Measurements from ENCODE around the gene RNH1. TPM values are rescaled to one million over a fixed set of nuclear protein-coding genes. Genes with fewer than 3 reads are reported as not detected.
"Not testable (repeated sequence)": the region's sequence is repeated elsewhere in the genome, so short reads cannot be mapped to it uniquely, and the experiment has no call there.

The RNH1 gene
- polyA plus RNA-seq, 1 experiment: 260 TPM

- ChIA-PET POLR2A (no interaction called here), CTCF (no interaction called here)
- Histone ChIP-seq H3K4me3 (ENCODE audit: low read depth, low read length) (no peak overlapping the region), H3K27me3 (ENCODE audit: control insufficient read depth, insufficient read depth, low read length) (no peaks in the 10 kb centered on the region), H3K36me3 (ENCODE audit: control insufficient read depth, insufficient read depth, low read length) (no peaks in the 10 kb centered on the region; the same call in none of the 2 replicates)
- no peak for TF ChIP-seq CTCF (IDR thresholded peaks at IDR 0.05; ENCODE audit: insufficient read depth, low read depth, low read length)
- DNase-seq (ENCODE audit: low read depth): no peak
Observed at GRCh38 chr11:472816-473215, 34.2 kb downstream of the RNH1 start.

GRCh38 chr11:472272-472671, 34.8 kb downstream of the RNH1 start:
- DNase-seq (ENCODE audit: low read depth): no peak
- H3K4me3 ChIP-seq (ENCODE audit: low read depth, low read length): no peak overlapping the region
- TF ChIP-seq CTCF (IDR thresholded peaks at IDR 0.05; ENCODE audit: insufficient read depth, low read depth, low read length): no peak
- ChIA-PET CTCF (no interaction called here), POLR2A (no interaction called here)
- H3K27me3 ChIP-seq (ENCODE audit: control insufficient read depth, insufficient read depth, low read length): no peaks in the 10 kb centered on the region
- H3K36me3 ChIP-seq (ENCODE audit: control insufficient read depth, insufficient read depth, low read length): no peaks in the 10 kb centered on the region; the same call in none of the 2 replicates

- CTCF ChIA-PET: interaction anchor here (2.4 kb wide), 1 partner anchor 22 kb away, joined by 18 read pairs; the partner anchor contains the start of gene PTDSS2
- TF ChIP-seq CTCF (IDR thresholded peaks at IDR 0.05; ENCODE audit: insufficient read depth, low read depth, low read length): no peak
- no peak for DNase-seq (ENCODE audit: low read depth)
- POLR2A ChIA-PET: no interaction called here
- Histone ChIP-seq H3K27me3 (ENCODE audit: control insufficient read depth, insufficient read depth, low read length) (no peaks in the 10 kb centered on the region), H3K36me3 (ENCODE audit: control insufficient read depth, insufficient read depth, low read length) (no peaks in the 10 kb centered on the region; the same call in none of the 2 replicates), H3K4me3 (ENCODE audit: low read depth, low read length) (no peak overlapping the region)
Observed at GRCh38 chr11:471468-472145, 35.4 kb downstream of the RNH1 start.

- POLR2A ChIA-PET: interaction anchor here (0.7 kb wide), 1 partner anchor 256 kb away, joined by 3 read pairs; no protein-coding TSS in a partner anchor
- peak; percentile 40 for TF ChIP-seq CTCF (IDR thresholded peaks at IDR 0.05; ENCODE audit: insufficient read depth, low read depth, low read length)
- Histone ChIP-seq H3K36me3 (ENCODE audit: control insufficient read depth, insufficient read depth, low read length) (peaks cover 2% of the 10 kb centered on the region), H3K27me3 (ENCODE audit: control insufficient read depth, insufficient read depth, low read length) (no peaks in the 10 kb centered on the region), H3K4me3 (ENCODE audit: low read depth, low read length) (0 out of 2 replicates have a peak overlapping the region, but pooled peaks have one; percentile 10)
- DNase-seq (ENCODE audit: low read depth): no peak
- CTCF ChIA-PET: interaction anchor here (0.6 to 2.4 kb wide), 5 partner anchors 9 to 235 kb away, joined by 3 to 18 read pairs (median 3); partner anchors contain the start of gene PTDSS2
Observed at GRCh38 chr11:469684-470560, 37.1 kb downstream of the RNH1 start.

- not testable (repeated sequence) for H3K36me3 ChIP-seq (ENCODE audit: control insufficient read depth, insufficient read depth, low read length); DNase-seq (ENCODE audit: low read depth); H3K27me3 ChIP-seq (ENCODE audit: control insufficient read depth, insufficient read depth, low read length)
- CTCF ChIA-PET: interaction anchor here (0.6 to 2.4 kb wide), 5 partner anchors 10 to 235 kb away, joined by 3 to 18 read pairs (median 3); partner anchors contain the start of gene PTDSS2
- POLR2A ChIA-PET: interaction anchor here (0.7 kb wide), 1 partner anchor 257 kb away, joined by 3 read pairs; no protein-coding TSS in a partner anchor
- 0 out of 2 replicates have a peak overlapping the region, but pooled peaks have one; percentile 10 for H3K4me3 ChIP-seq (ENCODE audit: low read depth, low read length)
Observed at GRCh38 chr11:469026-469683, 37.9 kb downstream of the RNH1 start.

Data from BJ (cell line).